Measurements from ENCODE around the gene CACNA1F. TPM values are rescaled to one million over a fixed set of nuclear protein-coding genes. Genes with fewer than 3 reads are reported as not detected.

CACNA1F gene
- total RNA-seq, 2 donors from 2014 or later: 0.70 to 2.0 TPM

DNA sequence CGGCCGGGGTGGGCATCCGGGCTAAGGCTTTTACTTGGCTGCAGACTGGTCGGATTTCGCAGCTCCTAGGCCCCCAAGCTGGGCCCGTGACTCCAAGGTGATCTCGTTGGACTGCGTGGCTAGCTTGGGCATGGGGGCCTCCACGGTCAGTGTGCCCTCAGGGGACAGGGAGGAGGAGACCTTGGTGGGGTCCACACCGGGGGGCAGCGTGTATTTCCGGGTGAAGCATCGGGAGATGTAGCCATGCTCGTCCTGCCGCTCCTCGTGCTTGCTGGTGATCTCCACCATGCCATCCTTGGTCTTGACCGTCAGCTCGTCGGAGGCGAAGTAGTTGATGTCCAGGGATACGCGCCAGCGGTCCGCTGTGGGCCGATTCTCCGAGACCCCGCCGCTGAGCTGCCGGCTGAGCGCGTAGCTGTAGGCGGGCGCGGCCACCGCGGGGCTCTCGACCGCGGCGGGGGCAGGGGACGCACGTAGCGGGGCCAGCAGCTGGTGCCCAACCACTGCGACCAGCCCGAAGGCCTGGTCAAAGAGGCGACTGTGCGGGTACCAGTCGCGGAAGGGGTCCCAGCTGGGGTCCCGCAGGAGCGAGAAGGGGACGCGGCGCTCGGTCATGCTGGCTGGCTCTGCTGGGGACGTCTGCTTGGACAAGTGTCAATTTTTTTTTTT lies 881 bp upstream of the CACNA1F start:
- no peak for DNase-seq
- intact Hi-C loops (cut with DNase I, micrococcal nuclease): no loop called here
- no peak for ATAC-seq

DNA sequence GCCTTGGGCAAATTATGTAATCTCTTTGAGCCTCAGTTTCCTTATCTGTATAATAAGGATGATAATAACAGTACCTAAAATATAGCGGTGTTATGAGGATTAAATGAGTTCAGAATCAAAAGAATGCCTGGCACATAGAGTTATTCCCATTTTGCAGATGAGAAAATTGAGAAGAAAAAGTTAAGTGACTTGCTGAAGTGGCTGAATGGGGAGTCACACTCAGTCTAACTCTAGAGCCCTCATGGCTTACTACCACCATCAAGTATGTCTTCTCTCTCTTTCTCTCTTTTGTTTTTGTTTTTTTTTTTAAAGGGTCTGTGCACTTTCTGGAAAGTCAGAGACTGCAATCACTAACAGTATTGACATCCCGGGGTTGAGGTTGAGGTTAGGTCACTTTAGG lies 615 bp downstream of the CACNA1F start:
- DNase-seq (no peak), ATAC-seq (no peak)
- intact Hi-C loops (cut with DNase I, micrococcal nuclease): no loop called here

DNA sequence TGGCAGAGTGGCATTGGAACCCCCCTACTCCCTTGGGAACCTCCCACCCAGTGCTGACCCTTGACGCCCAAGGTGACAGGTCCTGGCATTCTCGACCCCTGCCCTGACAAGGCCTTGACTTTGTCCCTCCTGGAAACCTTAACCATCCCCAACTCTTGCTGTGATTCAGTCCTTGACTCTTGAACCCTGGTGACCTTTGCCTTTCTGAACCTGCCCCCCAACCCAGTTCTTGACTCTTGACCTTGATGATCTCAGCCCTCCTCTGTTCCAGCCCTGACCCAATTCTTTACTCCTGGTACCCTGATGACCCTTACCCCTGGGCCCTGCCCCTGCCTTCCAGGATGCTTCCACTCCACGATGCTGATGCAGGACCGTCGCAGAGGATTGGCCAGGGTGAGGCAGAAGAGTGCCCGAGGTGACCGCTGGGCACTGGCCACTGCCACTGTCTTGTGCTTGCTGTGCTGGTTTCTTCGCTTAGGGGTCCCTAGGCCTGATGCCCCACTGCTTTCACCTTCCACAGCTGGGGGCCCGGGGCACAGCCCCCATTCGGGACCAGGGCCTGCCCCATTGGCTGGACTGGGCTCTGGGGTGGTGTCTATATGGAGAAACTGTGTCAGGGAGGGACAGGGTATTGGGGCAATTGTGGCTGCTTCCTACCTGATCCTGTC lies 1.7 kb downstream of the CACNA1F start:
- DNase-seq (no peak), ATAC-seq (no peak)
- intact Hi-C loops (cut with DNase I, micrococcal nuclease): no loop called here

DNA sequence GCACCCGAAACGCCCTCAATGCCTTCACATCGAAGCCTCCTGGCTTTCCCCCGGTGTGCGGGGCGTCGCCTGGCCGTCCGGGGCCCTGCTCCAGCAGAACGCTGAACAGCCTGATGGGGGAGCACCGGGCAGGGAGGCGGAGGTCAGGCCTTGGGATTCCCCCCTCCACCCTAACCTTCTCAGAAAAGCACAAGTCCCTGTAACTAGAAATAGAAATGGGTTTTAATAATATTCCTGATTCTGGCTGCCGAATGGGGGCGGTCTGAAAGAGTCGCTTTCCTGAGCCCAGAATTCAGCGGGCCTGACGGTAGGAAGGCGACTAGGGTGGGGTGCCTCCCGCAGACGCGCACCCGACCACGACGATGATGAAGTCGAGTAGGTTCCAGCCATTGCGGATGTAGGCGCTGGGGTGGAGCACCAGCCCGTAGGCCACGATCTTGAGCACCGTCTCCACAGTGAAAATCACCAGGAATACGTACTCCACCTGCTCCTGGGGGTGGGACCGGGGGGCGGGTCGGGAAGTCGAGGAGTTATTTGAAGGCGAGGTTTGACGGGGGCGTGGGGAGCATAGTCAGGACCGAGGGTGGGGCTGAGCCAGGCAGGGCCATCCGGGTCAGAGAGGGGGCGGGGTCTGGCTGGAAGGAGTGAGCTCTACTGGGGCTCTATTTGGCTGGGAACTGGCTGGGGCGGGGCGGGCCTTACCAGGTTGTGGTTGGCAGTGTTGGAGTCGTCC lies 2.5 kb downstream of the CACNA1F start:
- ATAC-seq (peak; percentile 88), DNase-seq (peak; percentile 88)
- intact Hi-C loops (cut with DNase I, micrococcal nuclease): no loop called here

DNA sequence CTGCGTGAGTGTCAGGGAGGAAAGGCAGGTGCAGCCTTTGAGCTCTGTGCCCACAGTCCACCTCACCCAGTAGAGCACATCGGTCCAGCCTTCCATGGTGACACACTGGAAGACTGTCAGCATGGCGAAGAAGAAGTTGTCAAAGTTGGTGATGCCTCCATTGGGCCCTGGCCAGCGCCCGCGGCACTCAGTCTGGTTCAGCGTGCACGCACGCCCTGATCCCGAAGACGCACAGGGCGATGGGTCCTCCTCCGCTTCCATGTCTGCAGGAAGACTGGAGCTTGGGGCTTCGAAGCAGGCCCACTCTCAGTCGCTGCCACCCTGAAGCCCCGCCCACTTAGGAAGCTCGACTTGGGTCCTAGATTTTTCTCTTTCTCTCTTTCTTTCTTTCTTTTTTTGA lies 5.0 kb downstream of the CACNA1F start:
- ATAC-seq (no peak), DNase-seq (no peak)
- intact Hi-C loops (cut with DNase I, micrococcal nuclease): no loop called here

DNA sequence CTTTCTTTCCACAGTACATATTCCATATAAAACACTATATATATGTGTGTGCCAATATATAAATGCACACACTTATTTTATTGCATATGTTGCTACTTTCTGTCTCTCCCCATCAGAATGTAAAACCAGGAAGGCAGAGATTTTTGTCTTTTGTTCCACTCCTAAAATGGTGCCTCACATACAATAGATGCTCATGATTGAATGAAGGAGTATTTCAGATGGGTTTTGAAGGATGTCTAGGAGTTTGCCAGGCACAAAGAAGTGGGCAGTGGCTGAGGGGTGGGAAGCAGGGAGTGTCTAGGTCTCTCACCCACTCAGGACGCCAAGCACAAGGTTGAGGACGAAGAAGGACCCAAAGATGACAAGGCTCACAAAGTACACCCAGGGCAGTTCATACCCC lies 5.4 kb downstream of the CACNA1F start:
- intact Hi-C loops (cut with DNase I, micrococcal nuclease): no loop called here
- ATAC-seq (no peak), DNase-seq (no peak)

DNA sequence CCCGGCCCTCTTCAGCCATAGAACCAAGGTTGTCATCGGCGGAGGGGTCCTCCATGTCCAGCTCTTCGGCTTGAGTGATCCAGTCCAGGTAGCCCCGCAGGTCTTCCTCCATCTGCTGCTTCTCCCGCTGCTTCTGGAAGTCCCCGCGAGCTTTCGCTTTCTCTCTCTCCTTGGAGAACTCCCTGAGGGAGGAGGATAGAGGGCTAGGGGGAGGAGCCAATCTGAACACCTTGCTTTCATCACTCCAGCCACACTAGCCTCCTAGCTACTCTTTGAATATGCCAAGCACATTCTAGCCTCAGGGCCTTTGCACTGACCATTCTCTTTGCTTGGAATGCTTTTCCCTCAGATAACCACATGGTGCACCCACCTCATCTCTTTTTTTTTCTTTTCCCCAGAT lies 6.2 kb downstream of the CACNA1F start:
- no peak for ATAC-seq
- DNase-seq: no peak
- intact Hi-C loops (cut with DNase I, micrococcal nuclease): no loop called here

DNA sequence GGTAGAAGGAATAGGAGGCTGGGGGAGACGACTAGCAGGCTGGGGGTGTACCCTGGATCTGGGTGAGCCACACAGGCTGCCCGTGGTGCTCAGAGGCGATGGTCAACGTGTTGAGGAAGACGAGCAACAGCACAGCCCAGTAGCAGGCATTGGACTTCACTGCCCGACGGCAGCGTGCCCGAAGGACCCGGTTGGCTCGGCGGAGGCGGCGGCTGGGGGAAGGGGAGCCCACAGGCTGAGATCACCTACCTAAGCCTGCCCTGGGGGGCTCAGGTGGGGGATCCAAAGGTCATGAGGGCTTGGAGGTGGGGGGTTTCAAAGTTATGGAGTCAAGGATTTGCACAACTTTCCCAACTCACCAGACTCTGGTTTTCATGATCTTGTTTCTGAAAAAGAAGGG lies 7.3 kb downstream of the CACNA1F start:
- DNase-seq (no peak), ATAC-seq (no peak)
- intact Hi-C loops (cut with DNase I, micrococcal nuclease): no loop called here

DNA sequence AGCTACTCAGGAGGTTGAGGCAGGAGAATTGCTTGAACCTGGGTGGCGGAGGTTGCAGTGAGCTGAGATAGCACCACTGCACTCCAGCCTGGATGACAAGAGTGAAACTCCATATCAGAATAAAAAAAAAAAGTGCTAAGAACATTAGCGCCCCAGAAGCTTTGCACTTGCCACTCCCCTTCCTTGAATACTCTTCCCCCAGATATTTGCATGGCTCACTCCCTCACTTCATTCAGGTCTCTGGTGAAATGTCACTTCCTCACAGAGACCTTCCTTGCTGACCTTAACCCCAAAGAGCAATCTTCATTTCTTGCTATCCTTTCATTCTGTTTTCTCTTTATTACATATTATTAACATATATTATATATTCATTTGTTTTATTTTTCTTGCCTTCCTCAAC lies 11.3 kb downstream of the CACNA1F start:
- intact Hi-C loops (cut with DNase I, micrococcal nuclease): no loop called here
- ATAC-seq (no peak), DNase-seq (no peak)

DNA sequence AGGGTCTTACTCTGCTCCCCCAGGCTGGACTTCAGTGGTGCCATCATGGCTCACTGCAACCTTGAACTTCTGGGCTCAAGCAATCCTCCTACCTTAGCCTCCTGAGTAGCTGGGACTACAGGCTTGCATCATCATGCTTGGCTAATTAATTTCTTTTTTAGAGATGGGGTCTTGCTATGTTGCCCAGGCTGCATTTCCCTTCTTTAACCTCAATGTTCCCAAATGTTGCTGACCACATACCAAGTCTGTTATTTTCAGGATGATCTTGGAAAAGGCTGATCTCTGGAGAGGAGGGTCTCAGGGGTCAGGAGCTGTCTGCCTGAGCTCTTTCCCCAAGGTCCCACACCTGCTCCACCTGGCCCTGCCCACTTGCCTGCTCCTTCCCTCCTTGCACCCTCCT lies 13.0 kb downstream of the CACNA1F start:
- ATAC-seq (no peak), DNase-seq (no peak)
- intact Hi-C loops (cut with DNase I, micrococcal nuclease): no loop called here

DNA sequence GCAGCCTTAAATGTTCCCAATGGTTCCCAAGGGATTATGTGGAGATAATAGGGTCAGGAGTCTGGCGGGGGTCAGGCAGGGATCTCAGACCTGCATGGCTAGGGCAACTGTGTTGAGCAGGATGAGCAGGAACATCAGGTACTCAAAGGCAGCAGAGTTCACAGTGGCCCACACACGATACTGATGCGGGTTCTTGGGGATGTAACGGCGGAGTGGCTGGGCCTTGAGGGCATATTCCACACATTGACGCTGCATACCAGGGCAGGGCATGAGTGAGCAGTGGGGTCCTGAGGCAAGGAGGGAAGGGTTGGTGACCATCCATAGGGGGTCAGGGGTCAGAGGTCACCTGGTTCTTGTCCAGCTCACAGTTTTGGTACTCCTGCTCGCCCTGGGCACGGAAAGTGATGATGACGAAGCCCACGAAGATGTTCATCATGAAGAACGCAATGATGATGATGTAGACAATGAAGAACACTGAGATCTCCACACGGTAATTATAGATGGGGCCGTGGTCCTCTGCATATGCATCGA lies 18.1 kb downstream of the CACNA1F start:
- intact Hi-C loops (cut with DNase I, micrococcal nuclease): no loop called here
- no peak for DNase-seq
- ATAC-seq: no peak

DNA sequence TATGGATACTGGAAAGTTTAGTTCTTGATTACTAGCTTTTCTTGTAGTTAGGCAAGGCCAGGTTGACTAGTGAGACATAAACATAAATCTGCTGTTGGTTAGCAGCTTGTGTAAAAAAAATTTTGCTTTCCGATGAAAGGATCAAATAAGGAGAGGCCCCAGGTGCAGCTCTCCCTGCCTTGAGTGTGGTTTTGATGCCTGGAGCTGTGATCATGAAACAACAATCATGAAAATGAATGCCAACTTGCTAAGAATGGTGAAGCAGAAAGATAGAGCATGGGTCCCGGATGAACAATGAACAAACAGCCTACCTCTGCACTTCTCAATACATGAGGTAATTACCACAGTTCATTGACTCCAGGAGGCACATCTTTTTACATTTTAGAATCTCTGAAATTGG lies 18.7 kb downstream of the CACNA1F start:
- intact Hi-C loops (cut with DNase I, micrococcal nuclease): no loop called here
- ATAC-seq (no peak), DNase-seq (no peak)

DNA sequence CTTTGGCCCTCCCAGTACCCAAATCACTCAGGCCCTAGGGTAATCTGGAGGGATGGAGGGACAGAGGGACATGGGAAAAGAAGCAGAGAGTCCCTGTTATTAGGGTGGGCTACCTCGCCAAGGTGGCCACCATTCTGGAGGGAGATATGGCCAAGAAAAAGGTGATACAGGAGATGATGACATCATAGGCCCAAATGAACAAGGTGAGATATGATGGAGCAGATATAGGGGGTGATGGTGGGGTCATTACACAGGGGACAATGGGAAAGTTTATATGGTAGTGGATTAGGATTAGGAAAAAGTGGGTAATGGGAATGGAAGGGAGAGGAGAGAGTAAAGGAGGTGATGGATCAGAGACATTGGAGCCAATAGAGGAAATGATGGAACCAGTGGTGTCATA lies 20.3 kb downstream of the CACNA1F start:
- intact Hi-C loops (cut with DNase I, micrococcal nuclease): no loop called here
- no peak for ATAC-seq

DNA sequence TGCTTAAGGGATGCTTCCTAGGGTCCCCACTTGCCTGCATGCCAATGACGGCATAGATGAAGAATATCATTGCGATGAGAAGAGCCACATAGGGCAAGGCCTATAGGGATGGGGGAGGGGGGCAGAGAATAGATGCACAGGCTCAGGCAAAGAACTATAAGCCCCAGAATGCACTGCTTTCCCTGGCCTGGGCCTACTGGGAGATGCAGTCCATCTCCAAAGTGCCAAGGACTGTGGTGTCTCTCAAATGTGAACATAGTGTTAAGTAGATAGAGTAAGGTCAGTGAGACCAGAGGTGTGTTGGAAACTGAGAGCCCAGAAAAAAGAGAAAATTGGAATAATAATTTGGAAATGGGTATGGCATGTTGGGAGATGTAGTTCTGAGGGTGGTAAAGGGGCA lies 20.9 kb downstream of the CACNA1F start:
- intact Hi-C loops (cut with DNase I, micrococcal nuclease): no loop called here
- ATAC-seq: no peak
- DNase-seq: no peak

More for the DNA sequence above, 20.3 kb downstream of the CACNA1F start:
- DNase-seq: no peak

DNA sequence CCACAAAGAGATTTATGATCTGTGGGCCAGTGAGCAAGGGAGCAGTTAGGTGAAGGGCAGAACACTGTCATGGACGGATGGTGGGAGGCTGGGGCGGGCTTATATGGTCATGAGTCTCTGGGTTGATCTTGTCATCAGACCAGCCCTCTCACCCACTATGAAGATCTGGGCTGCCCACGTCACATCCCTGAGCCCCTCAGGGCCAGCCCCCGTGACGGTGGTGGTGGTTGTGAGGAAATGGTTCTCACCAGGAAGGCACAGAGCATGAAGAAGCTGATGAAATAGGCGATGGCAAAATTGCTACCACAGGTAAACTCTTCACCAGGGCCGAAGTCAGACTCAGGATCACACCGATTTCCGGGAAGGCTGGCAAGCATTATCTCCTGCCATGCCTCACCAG lies 22.1 kb downstream of the CACNA1F start:
- intact Hi-C loops (cut with DNase I, micrococcal nuclease): no loop called here
- DNase-seq (no peak), ATAC-seq (no peak)

DNA sequence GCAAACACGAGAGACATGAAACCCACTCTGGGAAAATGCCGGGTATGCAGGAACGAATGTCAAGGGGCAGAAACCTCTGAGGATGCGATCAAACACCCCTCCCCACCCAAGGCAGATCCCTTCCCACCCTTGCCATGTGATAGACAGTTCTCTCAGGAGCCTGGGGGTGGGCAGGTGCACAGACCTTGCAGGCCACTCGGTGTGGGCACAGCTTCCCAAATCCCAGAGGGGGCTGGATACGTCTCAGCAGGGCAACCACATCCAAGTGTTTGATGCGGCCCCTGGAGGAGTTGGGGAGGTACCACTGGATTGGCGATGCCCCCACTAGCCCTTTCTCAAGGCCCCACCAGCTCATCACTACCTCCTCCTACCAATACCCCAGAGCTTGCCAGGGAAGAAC lies 22.7 kb downstream of the CACNA1F start:
- no peak for DNase-seq
- ATAC-seq: no peak
- intact Hi-C loops (cut with DNase I, micrococcal nuclease): no loop called here

DNA sequence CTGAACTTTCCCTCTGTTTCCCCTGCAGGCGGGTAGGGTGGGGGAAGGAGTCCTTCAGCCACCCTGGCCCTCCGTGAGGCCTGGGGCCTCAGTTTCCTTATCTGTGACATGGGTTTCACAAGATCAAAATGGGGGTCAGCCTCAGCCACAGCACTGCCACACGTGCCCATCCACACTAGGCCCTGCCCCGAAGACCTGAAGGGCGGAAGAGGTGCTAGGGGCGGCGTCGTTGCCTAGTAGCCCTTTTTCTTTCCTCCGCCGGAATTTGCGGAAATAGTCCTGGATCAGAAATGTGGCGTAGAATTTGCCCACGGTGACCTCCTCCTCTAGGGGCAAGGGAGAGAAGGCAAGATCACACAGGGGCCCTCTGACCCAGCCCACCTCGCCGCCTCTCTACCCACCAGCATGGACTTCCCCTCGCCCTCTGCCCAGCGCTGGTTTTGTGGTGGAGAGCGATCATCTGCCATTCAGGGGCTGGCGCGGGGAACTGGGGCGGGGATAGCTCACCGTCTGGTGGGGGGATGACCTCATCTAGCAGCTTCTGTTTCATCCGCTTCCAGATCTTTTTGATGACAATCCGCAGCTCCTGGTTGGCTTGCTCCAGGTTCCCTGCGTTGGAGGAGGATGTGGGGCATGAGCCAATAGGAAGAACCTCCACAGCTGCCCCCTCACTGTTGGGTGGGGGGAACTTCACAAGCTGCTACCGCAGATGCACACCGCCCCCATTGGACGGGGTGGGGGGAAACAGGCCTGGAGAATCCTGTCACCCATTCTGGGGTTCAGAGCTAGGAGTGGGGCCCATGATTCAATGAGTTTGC lies 23.5 kb downstream of the CACNA1F start:
- no peak for DNase-seq
- intact Hi-C loops (cut with DNase I, micrococcal nuclease): no loop called here
- ATAC-seq: no peak

DNA sequence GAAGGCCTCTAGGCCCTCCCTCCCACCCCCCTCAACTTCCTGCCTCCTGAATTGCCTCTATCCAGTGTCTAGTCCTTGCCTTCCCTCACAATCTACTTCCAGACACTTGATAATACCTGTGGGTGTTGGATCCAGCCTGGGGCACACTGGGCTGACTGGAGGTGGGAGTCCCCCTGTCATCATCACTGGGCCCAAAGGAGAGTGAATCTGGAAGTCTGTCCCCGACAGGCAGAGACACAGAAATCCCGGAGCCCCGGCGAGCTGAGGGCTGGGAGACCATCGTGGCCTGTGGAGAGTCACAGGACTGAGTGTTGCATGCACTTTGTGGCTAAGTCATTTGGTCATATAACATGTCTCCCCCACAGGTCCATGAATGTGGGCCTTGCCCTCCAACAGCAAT lies 24.7 kb downstream of the CACNA1F start:
- ATAC-seq (no peak), DNase-seq (no peak)
- intact Hi-C loops (cut with DNase I, micrococcal nuclease): no loop called here

DNA sequence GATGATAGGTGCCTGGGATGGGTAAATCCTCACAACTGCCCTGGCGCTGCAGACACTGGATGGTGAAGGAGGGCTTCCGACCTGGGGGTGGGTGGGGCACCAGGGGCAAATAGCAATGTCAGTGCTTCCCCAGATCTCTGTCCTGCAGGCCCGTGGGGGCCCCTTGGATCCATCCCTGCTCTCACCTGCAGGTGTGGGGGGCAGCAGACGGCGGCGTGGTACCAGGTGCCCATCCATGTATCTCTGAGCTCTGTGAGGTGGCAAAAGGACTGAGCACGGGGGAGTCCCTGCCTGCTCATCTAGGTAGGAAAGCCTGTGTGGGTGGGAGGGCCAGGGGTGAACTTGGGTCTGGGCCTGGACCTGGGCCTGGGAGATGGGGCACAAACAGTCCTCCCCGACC lies 26.6 kb downstream of the CACNA1F start:
- no peak for ATAC-seq
- no peak for DNase-seq
- intact Hi-C loops (cut with DNase I, micrococcal nuclease): no loop called here
